CD8-positive, alpha-beta memory T cell (primary cell): ENCODE results near the gene PTMS. TPM values are rescaled to one million over a fixed set of nuclear protein-coding genes. Genes with fewer than 3 reads are reported as not detected.

ENCODE experiments used
- CTCF ChIA-PET: fragments of 350-600 bp; sonication (Branson Sonifier 250); formaldehyde crosslinking; loops from one replicate; lab custom pipeline; 2021; ENCODE audit warnings: antibody characterized with exemption; lab: Charles Lee
- POLR2A ChIA-PET: fragments of 350-600 bp; sonication (Branson Sonifier 250); formaldehyde crosslinking; loops from one replicate; lab custom pipeline; 2021; ENCODE audit warnings: antibody characterized with exemption; lab: Charles Lee
- DNase-seq, 5 donors: peaks; one replicate each; pipeline versions ENCODE4 v3.0.0 to v3.0.0-alpha.2; 2020 to 2022; ENCODE audit warnings: mixed read lengths in 1 of 5
- H3K27ac ChIP-seq: one replicate; pipeline ENCODE4 v1.7.0; 2013; ENCODE audit warnings: low read depth, mild to moderate bottlenecking, low read length, moderate library complexity
- H3K27me3 ChIP-seq: 2 replicates; pipeline ENCODE4 v1.7.0; 2013; ENCODE audit warnings: low read length, mild to moderate bottlenecking; ENCODE audit not compliant: insufficient read depth, poor library complexity, severe bottlenecking
- H3K36me3 ChIP-seq: 2 replicates; pipeline ENCODE4 v1.7.0; 2013; ENCODE audit warnings: mild to moderate bottlenecking, low read length, moderate library complexity; ENCODE audit not compliant: insufficient read depth
- H3K4me1 ChIP-seq: 2 replicates; pipeline ENCODE4 v1.7.0; 2013; ENCODE audit warnings: mild to moderate bottlenecking, low read length, moderate library complexity; ENCODE audit not compliant: insufficient read depth
- H3K4me3 ChIP-seq: 2 replicates; pipeline ENCODE4 v1.7.0; 2013; ENCODE audit warnings: mild to moderate bottlenecking, low read length
- H3K9me3 ChIP-seq: 2 replicates; pipeline ENCODE4 v1.7.0; 2013; ENCODE audit warnings: mild to moderate bottlenecking, low read length
- H3K27ac Mint-ChIP-seq, 8 donors: one replicate each; pipeline ENCODE4 v1.8.0; 2020 to 2021; ENCODE audit warnings: mixed read lengths in 8 of 8, mild to moderate bottlenecking in 6 of 8, inconsistent platforms in 3 of 8, moderate library complexity in 3 of 8
- H3K27me3 Mint-ChIP-seq, 2 donors: one replicate each; pipeline ENCODE4 v1.8.0; 2020 to 2021; ENCODE audit warnings: mixed read lengths in 2 of 2, mild to moderate bottlenecking in 1 of 2, moderate library complexity in 1 of 2
- H3K36me3 Mint-ChIP-seq, 3 donors: one replicate each; pipeline ENCODE4 v1.8.0; 2020 to 2021; ENCODE audit warnings: mixed read lengths in 3 of 3, inconsistent platforms in 1 of 3, mild to moderate bottlenecking in 1 of 3
- H3K4me1 Mint-ChIP-seq, 3 donors: one replicate each; pipeline ENCODE4 v1.8.0; 2020 to 2021; ENCODE audit warnings: mixed read lengths in 3 of 3, inconsistent platforms in 1 of 3, mild to moderate bottlenecking in 1 of 3
- H3K4me3 Mint-ChIP-seq, 7 donors: one replicate each; pipeline ENCODE4 v1.8.0; 2020 to 2021; ENCODE audit warnings: mixed read lengths in 7 of 7, mild to moderate bottlenecking in 6 of 7, moderate library complexity in 4 of 7, inconsistent platforms in 2 of 7
- H3K9me3 Mint-ChIP-seq, 5 donors: one replicate each; pipeline ENCODE4 v1.8.0; 2020 to 2022; ENCODE audit warnings: mixed read lengths in 5 of 5, mild to moderate bottlenecking in 3 of 5, moderate library complexity in 2 of 5, inconsistent platforms in 1 of 5
- polyA plus RNA-seq: library from polyadenylated mRNA; unstranded; fragments of 300-500 nt; fragmentation: Illumina TruSeq; gene quantifications from one replicate; pipeline ENCODE4 v1.2.3, GENCODE V29; 2021
- total RNA-seq, 2 experiments: library from RNA; stranded (reverse); gene quantifications; one replicate each; pipeline ENCODE4 v1.2.3, GENCODE V29; 2021

The PTMS gene
- total and polyA plus RNA-seq, 3 experiments from 2014 or later = 10.9 to 87.2 (median 75.3) TPM

DNA sequence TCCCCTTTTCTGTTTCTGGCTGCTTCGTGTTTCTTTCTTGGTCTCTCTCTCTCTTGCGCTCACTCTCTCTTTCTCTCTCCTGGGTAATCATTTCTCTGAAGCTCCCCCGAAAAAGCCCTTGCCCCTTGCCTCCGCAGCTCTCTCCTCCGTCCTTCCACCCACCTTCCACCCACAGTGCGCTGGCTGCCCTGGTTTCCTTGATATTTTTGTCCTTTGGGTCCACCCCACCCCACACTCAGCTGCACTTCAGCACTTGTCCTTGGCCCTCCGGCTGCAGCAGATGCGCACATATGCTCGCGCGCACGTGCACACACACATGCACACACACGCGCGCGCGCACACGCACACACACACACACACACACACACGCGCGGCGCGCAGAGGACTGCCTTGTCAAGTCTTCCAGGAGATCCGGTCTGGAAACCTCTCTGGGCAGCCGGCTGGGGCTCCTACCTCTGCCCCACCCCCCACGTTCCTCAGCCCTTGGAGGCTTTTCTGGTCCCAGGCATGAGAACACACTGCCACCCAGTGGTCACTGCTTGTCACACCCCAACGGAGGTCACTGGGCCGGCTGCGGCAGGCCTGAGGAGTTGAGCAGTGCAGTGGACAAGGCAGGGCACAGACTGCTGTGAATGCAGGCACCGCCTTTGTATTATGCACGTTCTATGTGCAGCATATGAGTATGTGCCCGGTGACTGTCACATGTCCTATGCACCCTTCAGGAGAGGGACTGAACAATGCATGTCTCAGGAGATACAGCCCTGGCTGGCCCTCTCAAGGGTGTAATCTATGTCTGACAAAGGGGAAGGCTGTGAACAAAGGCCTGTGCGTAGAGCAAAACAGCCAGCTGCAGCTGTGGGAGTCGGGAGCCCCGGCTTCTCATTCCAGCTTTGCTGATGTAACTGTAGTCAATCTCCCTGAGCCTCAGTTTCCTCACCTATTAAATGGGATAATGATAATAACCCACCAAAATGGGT lies 12.7 kb downstream of the PTMS start:
- CTCF ChIA-PET = interaction anchor here (0.6 to 11.0 kb wide), 15 partner anchors 12 to 175 kb away, joined by 3 to 162 read pairs (median 5); partner anchors contain the start of genes COPS7A, MLF2, PTMS and USP5
- Histone ChIP-seq H3K4me3 (peak overlapping the region; percentile 63), H3K27me3 (no peaks in the 10 kb centered on the region), H3K9me3 (no peaks in the 10 kb centered on the region), H3K27ac (no peak overlapping the region), H3K36me3 (no peaks in the 10 kb centered on the region), H3K4me1 (peaks cover 60% of the 10 kb centered on the region)
- H3K36me3 Mint-ChIP-seq = peaks cover 0 to 25% (median 2%) of the 10 kb centered on the region in 3 donors
- H3K4me3 Mint-ChIP-seq = peak overlapping the region; percentile 74 to 93 (median 77)
- peaks cover 35 to 44% (median 40%) of the 10 kb centered on the region in 3 donors for H3K4me1 Mint-ChIP-seq
- H3K27me3 Mint-ChIP-seq = peaks cover 0 to 7% of the 10 kb centered on the region in 2 donors
- H3K9me3 Mint-ChIP-seq = no peaks in the 10 kb centered on the region
- DNase-seq = peak; percentile 81 to 92 (median 85)
- POLR2A ChIA-PET = interaction anchor here (1.6 kb wide), 1 partner anchor 25 kb away, joined by 6 read pairs; the partner anchor contains the start of gene MLF2
- peak overlapping the region; percentile 54 to 95 (median 86) for H3K27ac Mint-ChIP-seq

DNA sequence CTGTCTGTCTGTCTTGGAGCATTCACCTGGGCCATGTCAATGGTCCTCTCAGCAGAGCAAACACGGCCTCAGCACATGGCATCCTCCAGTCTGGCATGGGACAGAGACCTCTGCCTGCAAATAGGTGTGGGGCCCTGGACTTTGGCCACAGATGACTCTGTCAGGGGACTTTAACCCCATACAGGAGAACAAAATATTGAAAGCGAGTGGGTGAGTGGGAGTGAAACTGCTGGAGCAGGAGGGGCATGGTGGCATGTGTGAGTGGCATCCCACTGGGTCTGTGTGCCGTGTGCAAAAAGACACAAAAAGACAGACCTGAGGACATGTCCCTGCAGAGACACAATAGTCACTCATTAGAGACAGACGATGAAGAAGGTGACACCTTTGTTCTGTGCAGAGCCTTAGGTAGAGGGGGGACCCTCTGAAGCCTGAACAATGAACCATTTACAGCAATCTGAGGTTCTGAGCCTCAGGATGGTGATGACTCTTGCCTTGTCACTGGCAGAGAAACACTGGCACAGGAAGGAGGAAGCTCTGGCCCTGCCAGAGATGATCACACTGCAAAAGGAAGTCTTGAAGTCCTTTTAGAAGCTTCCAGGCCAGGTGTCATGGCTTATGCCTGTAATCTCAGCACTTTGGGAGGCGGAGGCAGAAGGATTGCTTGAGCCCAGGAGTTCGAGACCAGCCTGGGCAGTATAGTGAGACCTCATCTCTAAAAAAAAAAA lies 13.7 kb downstream of the PTMS start:
- no peak overlapping the region for H3K27ac ChIP-seq
- no peak overlapping the region for H3K4me3 ChIP-seq
- H3K36me3 ChIP-seq = no peaks in the 10 kb centered on the region
- H3K27me3 Mint-ChIP-seq = peaks cover 0 to 3% of the 10 kb centered on the region in 2 donors
- H3K9me3 Mint-ChIP-seq = no peaks in the 10 kb centered on the region
- ChIA-PET CTCF (interaction anchor here (1.2 to 11.0 kb wide), 6 partner anchors 12 to 45 kb away, joined by 4 to 162 read pairs (median 8); partner anchors contain the start of genes MLF2 and PTMS), POLR2A (interaction anchor here (1.6 kb wide), 1 partner anchor 26 kb away, joined by 6 read pairs; the partner anchor contains the start of gene MLF2)
- peaks cover 0 to 19% (median 1%) of the 10 kb centered on the region in 3 donors for H3K36me3 Mint-ChIP-seq
- H3K9me3 ChIP-seq = no peaks in the 10 kb centered on the region
- peak overlapping the region in 3 of 8 donors; percentile 28 to 47 (median 29) for H3K27ac Mint-ChIP-seq
- no peaks in the 10 kb centered on the region for H3K27me3 ChIP-seq
- H3K4me3 Mint-ChIP-seq = peak overlapping the region in 1 of 7 donors; percentile 49
- DNase-seq = no peak
- H3K4me1 ChIP-seq = peaks cover 60% of the 10 kb centered on the region
- peaks cover 28 to 34% (median 33%) of the 10 kb centered on the region in 3 donors for H3K4me1 Mint-ChIP-seq

DNA sequence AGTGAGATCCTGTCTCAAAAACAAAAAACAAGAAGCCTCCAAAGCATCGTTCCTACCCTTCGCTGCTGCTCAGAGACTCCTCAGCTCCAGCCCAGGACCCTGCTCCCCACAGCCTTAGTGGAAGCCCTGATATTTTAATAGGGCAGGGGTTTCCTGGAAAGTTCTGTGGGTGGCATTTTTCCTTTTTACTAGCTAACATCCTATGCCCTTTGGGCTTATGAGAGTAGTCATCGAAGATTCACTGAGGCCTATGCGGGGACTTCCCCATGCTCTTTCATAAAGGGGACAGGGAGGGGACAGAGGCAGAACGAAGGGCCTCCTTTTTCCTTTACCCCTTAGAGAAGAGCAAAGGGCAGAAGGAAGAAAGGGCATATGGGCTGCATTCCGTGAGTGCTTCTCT lies 14.4 kb downstream of the PTMS start:
- Histone ChIP-seq H3K27me3 (no peaks in the 10 kb centered on the region), H3K27ac (no peak overlapping the region), H3K9me3 (no peaks in the 10 kb centered on the region), H3K4me1 (peaks cover 60% of the 10 kb centered on the region), H3K36me3 (no peaks in the 10 kb centered on the region), H3K4me3 (no peak overlapping the region)
- Mint-ChIP-seq H3K36me3 (peaks cover 0 to 15% (median 0%) of the 10 kb centered on the region in 3 donors), H3K9me3 (no peaks in the 10 kb centered on the region), H3K27ac (no peak overlapping the region), H3K4me3 (peak overlapping the region in 1 of 7 donors; percentile 13), H3K4me1 (peaks cover 21 to 27% (median 26%) of the 10 kb centered on the region in 3 donors), H3K27me3 (peaks cover 0 to 3% of the 10 kb centered on the region in 2 donors)
- ChIA-PET POLR2A (no interaction called here), CTCF (interaction anchor here (0.8 to 6.3 kb wide), 5 partner anchors 14 to 178 kb away, joined by 3 to 47 read pairs (median 4); partner anchors contain the start of genes MLF2 and PTMS)
- DNase-seq = no peak

DNA sequence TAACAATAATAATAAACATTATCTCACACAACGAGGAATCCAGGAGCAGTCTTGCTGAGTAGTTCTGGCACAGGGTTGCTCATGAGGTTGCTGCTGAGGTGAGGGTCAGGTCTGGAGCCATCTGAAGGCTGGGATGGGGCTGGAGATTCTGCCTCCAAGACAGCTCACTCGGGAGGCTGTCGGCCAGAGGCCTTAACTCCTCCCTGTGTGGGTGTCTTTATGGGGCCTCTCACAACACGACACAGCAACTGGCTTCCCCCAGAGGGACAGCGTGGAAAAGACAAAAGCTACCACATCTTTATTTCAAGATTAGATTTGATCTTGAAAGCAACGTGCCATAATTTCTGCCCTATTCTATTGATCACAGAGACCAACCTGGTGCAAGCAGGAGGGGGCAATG lies 16.0 kb downstream of the PTMS start:
- peaks cover 69% of the 10 kb centered on the region for H3K4me1 ChIP-seq
- no peak overlapping the region for H3K27ac Mint-ChIP-seq

DNA sequence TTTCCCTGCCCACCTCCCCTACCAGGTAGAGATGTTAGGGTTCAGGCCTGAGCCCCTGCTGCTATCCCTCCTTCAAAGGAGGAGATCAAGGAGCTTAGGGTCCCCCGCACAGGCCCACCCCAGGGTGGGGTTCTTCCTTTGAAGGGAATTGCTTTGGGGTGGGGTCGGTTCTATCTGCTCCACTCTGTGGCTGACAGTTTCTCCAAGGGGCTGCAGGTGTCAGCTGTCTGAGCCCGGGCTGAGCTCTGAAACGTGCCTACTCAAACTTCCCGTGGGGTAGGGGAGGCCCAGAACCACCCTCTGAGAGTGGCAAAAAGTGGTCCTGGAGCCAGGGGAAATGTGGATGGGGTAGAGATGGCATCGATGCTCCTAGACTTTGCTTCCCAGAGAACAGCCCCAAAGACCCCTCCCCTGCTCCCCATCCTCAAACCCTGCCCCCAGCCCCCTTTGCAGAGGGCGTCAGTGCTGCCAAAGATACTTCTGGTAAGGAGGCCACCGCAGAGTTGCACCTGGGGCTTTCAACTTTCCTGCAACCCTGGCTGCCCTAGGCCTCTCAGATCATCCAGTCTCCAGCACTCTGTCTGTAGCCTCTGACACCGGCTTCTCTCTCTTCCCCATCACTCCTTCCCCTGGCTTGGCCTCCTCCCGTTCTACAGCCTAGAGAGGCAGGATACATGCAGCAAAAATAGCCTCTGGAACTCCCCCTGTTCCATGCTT lies 16.8 kb downstream of the PTMS start:
- H3K27ac ChIP-seq = no peak overlapping the region
- H3K9me3 ChIP-seq = no peaks in the 10 kb centered on the region
- H3K4me1 ChIP-seq = peaks cover 71% of the 10 kb centered on the region
- no peaks in the 10 kb centered on the region for H3K27me3 ChIP-seq
- ChIA-PET POLR2A (no interaction called here), CTCF (interaction anchor here (0.7 to 6.3 kb wide), 3 partner anchors 16 to 55 kb away, joined by 3 to 47 read pairs (median 3); partner anchors contain the start of gene MLF2)
- no peak overlapping the region for H3K4me3 ChIP-seq
- Mint-ChIP-seq H3K4me3 (peak overlapping the region in 1 of 7 donors; percentile 82), H3K36me3 (peaks cover 0 to 3% (median 0%) of the 10 kb centered on the region in 3 donors), H3K9me3 (no peaks in the 10 kb centered on the region), H3K4me1 (peaks cover 15 to 24% (median 21%) of the 10 kb centered on the region in 3 donors), H3K27me3 (peaks cover 0 to 3% of the 10 kb centered on the region in 2 donors), H3K27ac (peak overlapping the region in 4 of 8 donors; percentile 7 to 50 (median 26))
- no peaks in the 10 kb centered on the region for H3K36me3 ChIP-seq
- no peak for DNase-seq

More for the DNA sequence above, 16.0 kb downstream of the PTMS start:
- Mint-ChIP-seq H3K9me3 (no peaks in the 10 kb centered on the region), H3K36me3 (peaks cover 0 to 8% (median 0%) of the 10 kb centered on the region in 3 donors), H3K4me1 (peaks cover 15 to 24% (median 23%) of the 10 kb centered on the region in 3 donors), H3K27me3 (peaks cover 0 to 3% of the 10 kb centered on the region in 2 donors), H3K4me3 (no peak overlapping the region)
- Histone ChIP-seq H3K9me3 (no peaks in the 10 kb centered on the region), H3K27ac (no peak overlapping the region), H3K4me3 (no peak overlapping the region), H3K36me3 (no peaks in the 10 kb centered on the region), H3K27me3 (no peaks in the 10 kb centered on the region)
- no peak for DNase-seq
- POLR2A ChIA-PET = no interaction called here
- CTCF ChIA-PET = interaction anchor here (0.8 to 6.3 kb wide), 3 partner anchors 10 to 28 kb away, joined by 3 to 47 read pairs (median 4); partner anchors contain the start of gene MLF2

DNA sequence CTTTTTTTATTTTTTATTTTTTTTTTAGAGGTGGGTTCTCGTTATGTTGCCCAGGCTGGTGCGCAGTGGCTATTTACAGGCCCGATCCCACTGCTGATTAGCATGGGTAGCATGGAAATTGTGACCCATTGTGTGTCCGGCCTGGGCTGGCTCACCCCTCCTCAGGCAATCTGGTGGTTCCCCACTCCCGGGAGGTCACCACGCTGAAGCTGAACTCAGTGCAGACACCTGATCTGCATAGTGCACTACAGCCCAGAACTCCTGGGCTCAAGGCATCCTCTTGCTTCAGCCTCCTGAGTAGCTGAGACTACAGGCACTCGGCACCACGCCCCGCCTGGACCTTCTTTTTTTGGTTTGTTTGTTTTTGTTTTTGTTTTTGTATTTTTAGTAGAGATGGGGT lies 17.7 kb downstream of the PTMS start:
- Mint-ChIP-seq H3K9me3 (no peaks in the 10 kb centered on the region), H3K4me1 (peaks cover 10 to 16% (median 13%) of the 10 kb centered on the region in 3 donors), H3K36me3 (peaks cover 0 to under 1% (median 0%) of the 10 kb centered on the region in 3 donors), H3K4me3 (no peak overlapping the region), H3K27ac (peak overlapping the region in 1 of 8 donors; percentile 33), H3K27me3 (peaks cover 0 to 3% of the 10 kb centered on the region in 2 donors)
- DNase-seq = peak in 1 of 5 donors; percentile 3
- H3K4me3 ChIP-seq = no peak overlapping the region
- POLR2A ChIA-PET = no interaction called here
- H3K27me3 ChIP-seq = no peaks in the 10 kb centered on the region
- CTCF ChIA-PET = interaction anchor here (6.3 kb wide), 1 partner anchor 30 kb away, joined by 47 read pairs; the partner anchor contains the start of gene MLF2
- no peaks in the 10 kb centered on the region for H3K36me3 ChIP-seq
- H3K9me3 ChIP-seq = no peaks in the 10 kb centered on the region
- no peak overlapping the region for H3K27ac ChIP-seq
- peaks cover 69% of the 10 kb centered on the region for H3K4me1 ChIP-seq

DNA sequence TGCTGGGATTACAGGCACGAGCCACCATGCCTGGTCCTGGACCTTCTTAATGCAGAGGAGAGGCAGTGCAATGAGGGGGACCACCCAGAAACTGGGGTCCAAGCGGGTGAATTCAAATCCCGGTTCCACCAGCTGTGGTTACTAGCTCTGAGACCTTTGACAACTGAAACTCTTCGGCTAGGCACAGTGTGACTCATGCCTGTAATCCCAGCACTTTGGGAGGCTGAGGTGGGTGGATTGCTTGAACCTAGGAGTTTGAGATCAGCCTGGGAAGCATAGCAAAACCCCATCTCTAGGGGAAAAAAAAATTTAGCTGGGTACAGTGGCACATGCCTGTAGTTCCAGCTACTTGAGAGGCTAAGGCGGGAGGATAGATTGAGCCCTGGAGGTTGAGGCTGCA lies 18.1 kb downstream of the PTMS start:
- DNase-seq = peak in 1 of 5 donors; percentile 10
- H3K4me3 ChIP-seq = no peak overlapping the region
- no peaks in the 10 kb centered on the region for H3K9me3 ChIP-seq
- H3K27ac ChIP-seq = no peak overlapping the region
- no peaks in the 10 kb centered on the region for H3K36me3 ChIP-seq
- ChIA-PET POLR2A (no interaction called here), CTCF (interaction anchor here (6.3 kb wide), 1 partner anchor 31 kb away, joined by 47 read pairs; the partner anchor contains the start of gene MLF2)
- no peaks in the 10 kb centered on the region for H3K27me3 ChIP-seq
- Mint-ChIP-seq H3K27me3 (peaks cover 0 to 3% of the 10 kb centered on the region in 2 donors), H3K36me3 (no peaks in the 10 kb centered on the region), H3K27ac (no peak overlapping the region), H3K9me3 (no peaks in the 10 kb centered on the region), H3K4me3 (no peak overlapping the region), H3K4me1 (peaks cover 6 to 11% (median 10%) of the 10 kb centered on the region in 3 donors)
- peaks cover 68% of the 10 kb centered on the region for H3K4me1 ChIP-seq
